NCI-H2196 treated with DMSO at 0.1 percent for 48 hours (cell line): ENCODE measurements around the gene HSPB8.
"Not testable (repeated sequence)": the region's sequence is repeated elsewhere in the genome, so short reads cannot be mapped to it uniquely, and the experiment has no call there.

Source experiments
- DNase-seq: peaks from one replicate; lab custom pipeline; 2025; ENCODE audit not compliant: unreplicated experiment; lab: John Stamatoyannopoulos, UW

Gene HSPB8

GRCh38 chr12:119204671-119205285, 26.0 kb downstream of the HSPB8 start:
- DNase-seq = no peak

GRCh38 chr12:119206348-119207062, 27.8 kb downstream of the HSPB8 start:
- no peak for DNase-seq

GRCh38 chr12:119207063-119207560, 28.4 kb downstream of the HSPB8 start:
- no peak for DNase-seq

- DNase-seq = peak; percentile 59
These were observed 29.9 kb downstream of the HSPB8 start for GRCh38 chr12:119208626-119209061.

- DNase-seq = no peak
These were observed 33.2 kb downstream of the HSPB8 start for GRCh38 chr12:119211884-119212283.

GRCh38 chr12:119216084-119216483, 37.4 kb downstream of the HSPB8 start:
- DNase-seq = no peak

- DNase-seq = not testable (repeated sequence)
These were observed 40.1 kb downstream of the HSPB8 start for GRCh38 chr12:119218875-119219274.

- no peak for DNase-seq
These were observed 43.7 kb downstream of the HSPB8 start for GRCh38 chr12:119222222-119222951.

GRCh38 chr12:119225454-119225853, 46.7 kb downstream of the HSPB8 start:
- DNase-seq = peak; percentile 29

- no peak for DNase-seq
These were observed 48.6 kb downstream of the HSPB8 start for GRCh38 chr12:119227292-119227691.

GRCh38 chr12:119229205-119229604, 50.5 kb downstream of the HSPB8 start:
- DNase-seq = no peak

GRCh38 chr12:119229837-119230236, 51.1 kb downstream of the HSPB8 start:
- DNase-seq = no peak

GRCh38 chr12:119230807-119231206, 52.1 kb downstream of the HSPB8 start:
- no peak for DNase-seq

- no peak for DNase-seq
These were observed 53.0 kb downstream of the HSPB8 start for GRCh38 chr12:119231774-119232173.

- no peak for DNase-seq
These were observed 56.5 kb downstream of the HSPB8 start for GRCh38 chr12:119235197-119235751.

GRCh38 chr12:119236372-119236771, 57.6 kb downstream of the HSPB8 start:
- no peak for DNase-seq

GRCh38 chr12:119239040-119239439, 60.3 kb downstream of the HSPB8 start:
- DNase-seq = no peak

- no peak for DNase-seq
These were observed 62.3 kb downstream of the HSPB8 start for GRCh38 chr12:119241049-119241448.

- no peak for DNase-seq
These were observed 62.9 kb downstream of the HSPB8 start for GRCh38 chr12:119241580-119242169.
